Activated CD4-positive, alpha-beta memory T cell treated with anti-CD3 and anti-CD28 coated beads, Interleukin-2, amount 10 ng/mL, durations not matched to agents 7 days and 5 days (primary cell): ENCODE data around the gene KCTD2. TPM values are rescaled to one million over a fixed set of nuclear protein-coding genes. Genes with fewer than 3 reads are reported as not detected.
"Not testable (repeated sequence)": the region's sequence is repeated elsewhere in the genome, so short reads cannot be mapped to it uniquely, and the experiment has no call there.

ENCODE experiments used
- CTCF ChIA-PET: fragments of 350-600 bp; sonication (Branson Sonifier 250); formaldehyde crosslinking; loops from one replicate; lab custom pipeline; 2021; ENCODE audit warnings: antibody characterized with exemption, inconsistent platforms; lab: Charles Lee
- POLR2A ChIA-PET: fragments of 350-600 bp; sonication (Branson Sonifier 250); formaldehyde crosslinking; loops from one replicate; lab custom pipeline; 2021; ENCODE audit warnings: antibody characterized with exemption; lab: Charles Lee
- DNase-seq: peaks from one replicate; pipeline ENCODE4 v3.0.0-alpha.2; 2020
- H3K27ac Mint-ChIP-seq: one replicate; pipeline ENCODE4 v1.8.0; 2021; ENCODE audit warnings: mild to moderate bottlenecking, mixed read lengths
- H3K27me3 Mint-ChIP-seq: one replicate; pipeline ENCODE4 v1.8.0; 2021; ENCODE audit warnings: mixed read lengths
- H3K36me3 Mint-ChIP-seq: one replicate; pipeline ENCODE4 v1.8.0; 2021; ENCODE audit warnings: low read depth, mixed read lengths
- H3K4me1 Mint-ChIP-seq: one replicate; pipeline ENCODE4 v1.8.0; 2021; ENCODE audit warnings: mixed read lengths
- H3K4me3 Mint-ChIP-seq: one replicate; pipeline ENCODE4 v1.8.0; 2021; ENCODE audit warnings: mild to moderate bottlenecking, mixed read lengths
- H3K9me3 Mint-ChIP-seq: one replicate; pipeline ENCODE4 v1.8.0; 2021; ENCODE audit warnings: mixed read lengths
- total RNA-seq, 2 experiments: library from RNA; stranded (reverse); gene quantifications; one replicate each; pipeline ENCODE4 v1.2.3, GENCODE V29; 2021

The KCTD2 gene
- total RNA-seq, 2 experiments from 2014 or later: 24.2 to 24.9 TPM

DNA sequence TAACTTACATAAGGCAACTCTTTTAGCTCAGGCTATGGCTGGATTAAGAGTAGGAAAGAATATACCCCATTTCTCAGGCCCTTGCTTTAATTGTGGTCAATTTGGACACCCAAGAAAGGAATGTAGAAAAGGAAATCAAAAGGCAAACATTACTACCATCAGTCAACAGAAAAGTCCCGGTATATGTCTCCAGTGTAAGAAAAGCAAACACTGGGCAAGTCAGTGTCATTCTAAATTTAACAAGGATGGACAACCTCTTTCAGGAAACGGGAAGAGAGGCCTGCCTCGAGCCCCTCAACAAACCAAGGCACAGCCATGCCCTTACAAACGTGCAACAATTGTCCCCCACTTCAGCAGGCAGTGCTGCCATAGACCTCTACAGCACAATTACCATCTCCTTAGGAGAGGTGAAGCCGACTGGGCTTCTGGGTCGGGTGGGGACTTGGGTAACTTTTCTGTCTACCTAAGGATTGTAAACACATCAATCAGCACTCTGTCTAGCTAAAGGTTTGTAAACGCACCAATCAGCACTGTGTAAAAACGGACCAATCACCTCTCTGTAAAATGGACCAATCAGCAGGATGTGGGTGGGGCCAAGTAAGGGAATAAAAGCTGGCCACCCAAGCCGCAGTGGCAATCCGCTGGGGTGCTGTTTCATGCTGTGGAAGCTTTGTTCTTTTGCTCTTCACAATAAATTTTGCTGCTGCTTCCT is 22.2 kb upstream of the KCTD2 start:
- ChIA-PET CTCF (interaction anchor here (0.6 to 2.8 kb wide), 5 partner anchors 9 to 66 kb away, joined by 3 to 16 read pairs (median 7); partner anchors contain the start of gene MRPL58), POLR2A (interaction anchor here (1.1 to 4.0 kb wide), 5 partner anchors 10 to 43 kb away, joined by 3 to 25 read pairs (median 3); partner anchors contain the start of genes ATP5PD and MRPL58)
- no peak overlapping the region for H3K27ac Mint-ChIP-seq
- peak; percentile 54 for DNase-seq
- no peak overlapping the region for H3K4me3 Mint-ChIP-seq
- H3K9me3 Mint-ChIP-seq: no peaks in the 10 kb centered on the region
- peaks cover 50% of the 10 kb centered on the region for H3K36me3 Mint-ChIP-seq
- H3K4me1 Mint-ChIP-seq: peaks cover 16% of the 10 kb centered on the region
- H3K27me3 Mint-ChIP-seq: peaks cover 2% of the 10 kb centered on the region

- H3K4me1 Mint-ChIP-seq: peaks cover 16% of the 10 kb centered on the region
- peaks cover 47% of the 10 kb centered on the region for H3K36me3 Mint-ChIP-seq
- DNase-seq, H3K9me3 Mint-ChIP-seq, H3K27me3 Mint-ChIP-seq, H3K27ac Mint-ChIP-seq, H3K4me3 Mint-ChIP-seq: not testable (repeated sequence)
- CTCF ChIA-PET: interaction anchor here (0.6 to 2.8 kb wide), 4 partner anchors 9 to 424 kb away, joined by 3 to 16 read pairs (median 4); partner anchors contain the start of gene MRPL58
- POLR2A ChIA-PET: interaction anchor here (1.1 to 4.0 kb wide), 4 partner anchors 10 to 21 kb away, joined by 3 to 25 read pairs (median 4); partner anchors contain the start of genes ATP5PD and MRPL58
Measured at GRCh38 chr17:75025398-75025734, 21.7 kb upstream of the KCTD2 start.

DNA sequence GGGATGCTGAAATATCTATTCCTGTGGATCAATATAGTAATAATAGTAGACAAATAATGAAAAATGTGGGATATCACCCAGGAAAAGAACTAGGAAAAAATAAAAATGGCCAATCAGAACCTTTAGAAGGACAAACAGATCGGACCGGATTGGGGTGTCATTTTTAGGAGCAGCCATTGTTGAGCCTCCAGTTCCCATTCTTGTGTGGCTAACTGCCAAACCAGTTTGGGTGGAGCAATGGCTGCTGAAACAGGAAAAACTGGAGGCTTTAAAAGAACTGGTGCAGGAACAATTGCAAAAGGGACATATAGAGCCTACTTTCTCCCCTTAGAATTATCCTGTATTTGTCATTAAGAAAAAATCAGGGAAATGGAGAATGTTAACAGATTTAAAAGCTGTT is 20.4 kb upstream of the KCTD2 start:
- DNase-seq, H3K27ac Mint-ChIP-seq, CTCF ChIA-PET, H3K4me3 Mint-ChIP-seq, H3K9me3 Mint-ChIP-seq, H3K27me3 Mint-ChIP-seq: not testable (repeated sequence)
- Mint-ChIP-seq H3K36me3 (peaks cover 36% of the 10 kb centered on the region), H3K4me1 (peaks cover 16% of the 10 kb centered on the region)
- POLR2A ChIA-PET: interaction anchor here (4.0 kb wide), 1 partner anchor 14 kb away, joined by 25 read pairs; the partner anchor contains the start of gene MRPL58

GRCh38 chr17:75030161-75030560 is 16.9 kb upstream of the KCTD2 start:
- Mint-ChIP-seq H3K27me3 (peaks cover 10% of the 10 kb centered on the region), H3K4me1 (peaks cover 33% of the 10 kb centered on the region), H3K4me3 (no peak overlapping the region), H3K9me3 (no peaks in the 10 kb centered on the region), H3K36me3 (peaks cover 8% of the 10 kb centered on the region), H3K27ac (no peak overlapping the region)
- POLR2A ChIA-PET: interaction anchor here (0.5 to 2.3 kb wide), 2 partner anchors 16 to 17 kb away, joined by 3 to 15 read pairs; partner anchors contain the start of gene MRPL58
- CTCF ChIA-PET: interaction anchor here (5.3 kb wide), 1 partner anchor 68 kb away, joined by 29 read pairs; no protein-coding TSS in a partner anchor
- DNase-seq: no peak

DNA sequence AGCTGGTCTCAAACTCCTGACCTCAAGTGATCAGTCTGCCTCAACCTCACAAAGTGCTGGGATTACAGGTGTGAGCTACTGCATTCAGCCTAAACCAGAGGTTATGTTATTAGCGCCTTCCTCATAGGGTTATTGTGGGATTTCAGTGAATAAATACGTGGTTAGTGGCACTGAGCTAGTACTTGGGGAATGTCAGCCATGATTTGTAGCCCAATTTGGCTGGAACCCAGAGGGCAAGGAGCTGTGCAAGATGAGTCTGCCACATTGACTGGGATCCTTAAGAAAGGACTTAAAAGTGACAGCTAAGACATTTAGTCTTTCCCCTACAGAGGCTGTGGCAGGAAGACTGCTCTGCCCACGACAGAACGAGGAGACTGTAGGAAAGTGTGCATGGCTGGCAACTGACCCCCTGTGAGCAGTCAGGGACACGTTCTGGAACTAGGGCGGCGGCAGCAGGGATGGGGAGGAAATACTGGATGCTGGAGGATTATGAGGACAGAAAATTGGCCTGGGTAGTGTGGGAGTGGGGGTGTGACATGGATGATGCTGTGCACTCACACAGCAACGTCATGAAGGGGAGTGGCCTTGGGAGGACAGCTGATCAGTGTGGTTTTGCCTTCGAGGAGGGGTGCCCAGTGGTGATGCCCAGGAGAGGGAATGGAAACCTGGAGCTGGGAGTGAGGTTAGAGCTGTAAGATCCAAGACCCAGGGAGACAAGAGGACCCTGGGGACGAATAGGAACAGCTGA is 14.9 kb upstream of the KCTD2 start:
- peak overlapping the region; percentile 53 for H3K27ac Mint-ChIP-seq
- H3K9me3 Mint-ChIP-seq: no peaks in the 10 kb centered on the region
- ChIA-PET POLR2A (interaction anchor here (0.6 to 2.4 kb wide), 8 partner anchors 10 to 257 kb away, joined by 3 to 15 read pairs (median 3); partner anchors contain the start of genes ATP5PD, KCTD2, MRPL58 and SLC25A19), CTCF (interaction anchor here (0.8 to 5.3 kb wide), 4 partner anchors 19 to 70 kb away, joined by 3 to 29 read pairs (median 6); partner anchors contain the start of gene MRPL58)
- H3K36me3 Mint-ChIP-seq: peaks cover 3% of the 10 kb centered on the region
- peaks cover 8% of the 10 kb centered on the region for H3K27me3 Mint-ChIP-seq
- DNase-seq: peak; percentile 66
- peak overlapping the region; percentile 66 for H3K4me3 Mint-ChIP-seq
- H3K4me1 Mint-ChIP-seq: peaks cover 47% of the 10 kb centered on the region

DNA sequence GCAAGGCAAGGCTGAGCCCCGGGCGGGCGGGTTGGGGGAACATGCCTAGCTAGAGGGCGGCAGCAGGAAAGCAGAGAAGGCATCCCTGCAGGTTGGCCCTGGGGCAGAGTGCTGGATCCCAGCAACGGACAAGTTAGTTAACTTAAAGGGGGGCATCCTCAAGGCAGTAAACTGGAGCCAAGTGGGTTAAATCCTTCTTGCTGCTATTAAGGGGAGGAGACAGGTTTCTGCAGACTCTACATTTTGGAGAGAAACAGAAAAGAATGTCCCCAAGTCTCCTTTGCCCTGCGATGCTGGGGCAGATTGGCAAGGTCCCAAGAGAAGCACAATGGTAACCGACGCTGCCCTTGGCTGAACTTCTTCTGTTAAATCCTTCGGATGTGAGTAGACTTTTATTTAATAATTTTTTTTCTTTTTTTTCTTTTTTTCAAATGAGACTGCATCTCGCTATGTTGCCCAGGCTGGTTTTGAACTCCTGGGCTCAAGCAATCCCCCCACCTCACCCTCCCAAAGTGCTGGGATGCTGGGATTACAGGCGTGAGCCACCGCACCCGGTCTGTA is 14.2 kb upstream of the KCTD2 start:
- ChIA-PET CTCF (interaction anchor here (0.8 to 5.3 kb wide), 4 partner anchors 20 to 71 kb away, joined by 3 to 29 read pairs (median 6); partner anchors contain the start of gene MRPL58), POLR2A (interaction anchor here (1.1 to 2.4 kb wide), 3 partner anchors 20 to 256 kb away, joined by 3 to 15 read pairs (median 3); partner anchors contain the start of genes MRPL58 and SLC25A19)
- Mint-ChIP-seq H3K4me3 (peak overlapping the region; percentile 87), H3K4me1 (peaks cover 51% of the 10 kb centered on the region), H3K9me3 (no peaks in the 10 kb centered on the region), H3K36me3 (peaks cover 3% of the 10 kb centered on the region), H3K27ac (no peak overlapping the region), H3K27me3 (peaks cover 8% of the 10 kb centered on the region)
- DNase-seq: no peak

DNA sequence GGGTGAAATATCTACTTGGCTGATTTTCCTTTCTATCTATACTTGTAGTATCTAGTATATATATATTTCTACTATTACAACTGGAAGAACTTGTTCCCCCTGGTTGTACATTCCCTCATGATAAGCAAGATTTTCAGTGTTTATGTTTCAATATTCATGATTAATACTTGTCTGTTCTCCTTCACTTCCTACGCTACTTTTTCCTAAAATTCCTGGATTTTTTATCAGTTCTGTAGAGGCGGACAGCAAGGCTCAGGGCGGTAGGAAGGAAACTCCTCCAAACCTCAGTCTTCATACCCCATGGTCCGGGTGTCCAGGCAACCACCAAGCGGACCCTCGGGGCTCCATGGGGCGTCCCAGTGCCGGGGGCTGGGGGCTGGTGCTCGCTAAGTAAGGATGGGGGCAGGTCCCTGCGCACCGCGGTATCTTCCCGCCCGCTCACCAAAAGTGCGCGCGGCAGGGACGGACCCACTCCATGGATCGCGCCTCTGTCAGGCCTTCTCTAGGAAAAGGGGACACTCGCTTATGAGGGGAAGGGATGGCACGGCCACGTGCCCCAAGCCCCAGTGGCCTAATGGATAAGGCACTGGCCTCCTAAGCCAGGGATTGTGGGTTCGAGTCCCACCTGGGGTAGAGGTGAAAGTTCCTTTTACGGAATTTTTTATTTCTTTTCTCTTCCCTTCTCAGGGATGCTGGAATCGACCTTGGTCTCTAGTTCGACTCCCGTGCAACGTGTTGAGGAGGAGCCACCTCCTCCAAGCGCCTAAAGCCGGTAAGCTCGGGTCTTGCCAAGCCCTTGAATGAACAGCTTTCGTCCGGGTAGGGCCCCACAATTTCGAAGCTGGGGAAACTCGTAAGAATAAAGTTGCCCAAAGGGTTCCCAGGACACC is 13.4 kb upstream of the KCTD2 start:
- ChIA-PET POLR2A (interaction anchor here (1.0 to 2.5 kb wide), 5 partner anchors 13 to 372 kb away, joined by 3 to 39 read pairs (median 6); partner anchors contain the start of genes ARMC7, ATP5PD, GRB2 and KCTD2), CTCF (interaction anchor here (1.0 to 3.5 kb wide), 5 partner anchors 8 to 98 kb away, joined by 3 to 21 read pairs (median 4); partner anchors contain the start of genes MRPL58 and NT5C)
- H3K4me1 Mint-ChIP-seq: peaks cover 51% of the 10 kb centered on the region
- H3K27me3 Mint-ChIP-seq: peaks cover 8% of the 10 kb centered on the region
- H3K36me3 Mint-ChIP-seq: peaks cover 8% of the 10 kb centered on the region
- peak overlapping the region; percentile 87 for H3K4me3 Mint-ChIP-seq
- H3K9me3 Mint-ChIP-seq: no peaks in the 10 kb centered on the region
- H3K27ac Mint-ChIP-seq: peak overlapping the region; percentile 99
- peak; percentile 85 for DNase-seq

GRCh38 chr17:75034236-75034908 is 12.7 kb upstream of the KCTD2 start:
- peak; percentile 88 for DNase-seq
- H3K4me3 Mint-ChIP-seq: peak overlapping the region; percentile 87
- H3K27ac Mint-ChIP-seq: peak overlapping the region; percentile 99
- CTCF ChIA-PET: interaction anchor here (0.6 to 3.5 kb wide), 9 partner anchors 9 to 236 kb away, joined by 3 to 21 read pairs (median 5); partner anchors contain the start of genes ATP5PD, MIF4GD, MRPL58 and NT5C
- peaks cover 8% of the 10 kb centered on the region for H3K27me3 Mint-ChIP-seq
- no peaks in the 10 kb centered on the region for H3K9me3 Mint-ChIP-seq
- H3K36me3 Mint-ChIP-seq: peaks cover 11% of the 10 kb centered on the region
- POLR2A ChIA-PET: interaction anchor here (0.7 to 2.5 kb wide), 11 partner anchors 9 to 371 kb away, joined by 3 to 39 read pairs (median 3); partner anchors contain the start of genes ARMC7, ATP5PD, FDXR and GRB2
- H3K4me1 Mint-ChIP-seq: peaks cover 51% of the 10 kb centered on the region

DNA sequence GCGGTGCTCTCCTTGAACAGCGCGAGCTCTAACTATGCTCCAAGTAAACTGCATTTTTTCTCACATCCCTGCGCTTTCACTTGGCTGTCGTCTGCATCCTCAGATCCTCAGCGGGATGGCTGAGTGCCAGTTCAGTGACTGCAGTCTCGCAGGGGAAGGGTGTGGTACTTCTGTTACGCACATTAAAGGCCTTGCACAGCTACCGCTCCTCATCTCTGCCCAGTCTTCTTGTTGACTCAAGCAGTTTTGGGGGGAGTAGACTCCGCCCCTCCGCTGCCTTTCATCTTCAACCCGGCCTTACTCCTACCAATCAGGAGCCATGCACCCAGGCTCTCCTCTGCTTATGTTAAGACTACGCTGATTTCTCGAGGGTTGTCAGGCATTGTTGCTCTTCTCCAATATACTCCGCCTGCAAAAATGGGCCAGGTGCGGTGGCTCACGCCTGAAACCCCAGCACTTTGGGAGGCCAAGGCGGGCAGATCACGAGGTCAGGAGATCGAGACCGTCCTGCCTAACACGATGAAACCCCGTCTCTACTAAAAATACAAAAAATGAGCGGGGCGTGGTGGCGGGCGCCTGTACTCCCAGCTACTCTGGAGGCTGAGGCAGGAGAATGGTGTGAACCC is 10.3 kb upstream of the KCTD2 start:
- Mint-ChIP-seq H3K27me3 (peaks cover 6% of the 10 kb centered on the region), H3K36me3 (peaks cover 26% of the 10 kb centered on the region), H3K4me1 (peaks cover 53% of the 10 kb centered on the region), H3K9me3 (no peaks in the 10 kb centered on the region), H3K4me3 (peak overlapping the region; percentile 69), H3K27ac (peak overlapping the region; percentile 99)
- POLR2A ChIA-PET: interaction anchor here (0.8 to 1.6 kb wide), 7 partner anchors 10 to 77 kb away, joined by 3 to 16 read pairs (median 4); partner anchors contain the start of genes ATP5PD, KCTD2 and MRPL58
- CTCF ChIA-PET: interaction anchor here (0.7 to 3.5 kb wide), 7 partner anchors 12 to 285 kb away, joined by 3 to 18 read pairs (median 4); partner anchors contain the start of genes MRPL58 and SLC16A5
- DNase-seq: peak; percentile 89

DNA sequence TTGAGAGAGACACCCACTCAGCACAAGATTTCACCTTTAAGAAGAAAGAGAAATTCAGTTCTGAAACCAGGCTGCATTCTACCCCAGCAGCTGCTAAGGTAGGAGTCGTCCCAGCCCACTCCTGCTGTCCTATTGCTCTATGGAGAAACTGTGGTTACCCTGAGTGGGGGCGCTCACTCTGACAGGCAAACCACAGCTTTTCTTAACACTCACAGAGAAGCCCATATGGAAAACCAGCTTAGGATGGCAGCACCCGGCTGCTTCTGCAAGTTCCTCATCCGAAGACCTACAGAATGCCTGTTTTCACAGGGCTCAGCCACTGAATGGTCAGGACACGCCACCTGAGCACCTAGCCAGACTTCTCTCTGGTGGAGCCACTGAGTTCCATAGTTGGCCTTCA is 7.8 kb upstream of the KCTD2 start:
- POLR2A ChIA-PET: interaction anchor here (1.1 kb wide), 1 partner anchor 9 kb away, joined by 3 read pairs; no protein-coding TSS in a partner anchor
- Mint-ChIP-seq H3K27me3 (peaks cover 2% of the 10 kb centered on the region), H3K36me3 (peaks cover 35% of the 10 kb centered on the region), H3K4me1 (peaks cover 38% of the 10 kb centered on the region), H3K27ac (no peak overlapping the region), H3K9me3 (no peaks in the 10 kb centered on the region), H3K4me3 (no peak overlapping the region)
- CTCF ChIA-PET: interaction anchor here (2.1 kb wide), 1 partner anchor 75 kb away, joined by 8 read pairs; no protein-coding TSS in a partner anchor
- no peak for DNase-seq
